GDM1 (cell line): ENCODE results near the gene GNG13.

ENCODE experiments used
- DNase-seq: peaks from one replicate; lab custom pipeline; 2025; lab: John Stamatoyannopoulos, UW

GNG13 gene

DNA sequence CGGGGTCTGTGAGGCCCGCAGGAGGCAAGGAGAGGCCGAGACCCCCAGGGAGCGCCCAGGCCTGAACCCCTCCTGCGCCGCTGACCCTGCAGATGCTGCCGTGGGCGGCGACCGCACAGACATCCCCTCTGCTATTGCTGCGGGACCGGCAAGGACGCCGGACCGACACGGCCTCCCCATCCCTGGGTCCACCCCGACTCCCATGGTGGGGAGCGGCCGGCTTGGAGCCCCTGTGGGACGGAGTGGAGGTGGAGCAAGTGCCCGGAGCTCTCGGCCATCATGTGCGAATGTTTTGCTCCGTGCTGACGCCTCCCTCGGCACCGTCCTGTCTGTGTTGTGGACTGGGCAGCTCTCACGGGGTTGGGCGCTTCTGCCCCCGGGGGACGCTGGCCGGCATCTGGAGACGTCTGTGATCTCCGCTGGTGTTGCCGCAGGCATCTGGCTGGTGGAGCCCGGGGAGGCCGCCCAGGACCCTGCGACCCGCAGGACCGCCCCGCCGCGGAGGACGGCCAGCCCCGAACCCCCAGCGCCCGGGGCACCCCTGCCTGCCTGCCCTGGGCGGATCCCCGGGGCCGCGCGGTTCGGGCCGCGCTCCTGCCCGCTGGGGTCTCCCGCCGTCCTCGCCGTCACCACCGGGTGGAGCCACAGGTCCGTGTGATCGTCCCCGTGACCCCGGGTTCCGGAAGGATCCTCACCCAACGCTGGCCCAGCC lies 12.8 kb upstream of the GNG13 start:
- no peak for DNase-seq

DNA sequence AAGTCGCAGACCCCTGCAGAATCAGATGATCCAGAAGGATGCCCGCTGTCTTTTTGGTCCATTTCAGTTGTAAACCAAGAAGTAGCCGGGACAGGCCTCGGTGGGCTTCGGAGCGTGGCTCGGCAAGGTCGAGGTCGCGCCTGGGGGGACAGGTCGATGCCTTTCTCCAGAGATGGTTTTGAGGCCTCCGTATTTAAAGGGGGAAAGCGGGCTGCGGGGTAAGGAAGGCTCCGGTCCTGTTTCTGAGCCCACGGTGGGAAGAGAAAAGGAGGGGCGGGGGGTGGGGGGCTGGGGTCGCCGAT lies 7.5 kb upstream of the GNG13 start:
- no peak for DNase-seq

DNA sequence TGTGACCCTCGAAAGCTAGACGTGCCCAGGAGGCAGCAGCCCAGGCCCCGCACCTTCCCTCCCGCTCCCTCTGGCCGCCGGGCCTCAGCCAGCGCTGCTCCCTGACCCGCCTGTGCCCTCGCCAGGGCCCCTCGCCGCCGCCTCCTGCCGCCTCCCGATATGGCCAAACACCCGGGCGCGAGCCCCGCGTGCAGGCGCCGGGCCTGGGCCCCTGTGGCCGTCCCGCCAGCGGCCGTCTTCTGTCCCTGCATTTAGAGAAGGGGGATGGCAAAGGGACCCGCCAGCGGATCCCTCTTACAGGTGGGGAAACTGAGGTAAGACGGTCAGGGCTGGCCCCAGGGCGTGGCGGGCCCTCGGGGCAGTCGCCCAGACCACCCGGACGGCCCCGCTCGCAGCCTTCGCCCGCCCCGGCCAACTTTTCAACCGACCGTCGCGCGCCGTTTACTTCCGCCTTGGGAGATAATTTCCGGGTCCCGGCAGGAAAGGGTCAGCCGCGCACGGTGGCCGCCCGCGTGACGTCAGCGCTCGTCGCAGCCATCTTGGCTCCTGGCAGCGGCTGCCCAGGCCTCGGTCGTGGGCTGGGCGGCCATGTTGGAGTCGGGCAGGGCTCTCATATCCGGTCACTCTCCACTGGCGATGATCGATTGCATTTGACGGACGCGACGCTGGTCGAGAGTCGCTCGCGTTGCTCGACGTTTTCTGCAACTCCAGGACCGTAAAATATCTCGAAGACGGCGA lies 7.0 kb upstream of the GNG13 start:
- DNase-seq, result peak; percentile 86

DNA sequence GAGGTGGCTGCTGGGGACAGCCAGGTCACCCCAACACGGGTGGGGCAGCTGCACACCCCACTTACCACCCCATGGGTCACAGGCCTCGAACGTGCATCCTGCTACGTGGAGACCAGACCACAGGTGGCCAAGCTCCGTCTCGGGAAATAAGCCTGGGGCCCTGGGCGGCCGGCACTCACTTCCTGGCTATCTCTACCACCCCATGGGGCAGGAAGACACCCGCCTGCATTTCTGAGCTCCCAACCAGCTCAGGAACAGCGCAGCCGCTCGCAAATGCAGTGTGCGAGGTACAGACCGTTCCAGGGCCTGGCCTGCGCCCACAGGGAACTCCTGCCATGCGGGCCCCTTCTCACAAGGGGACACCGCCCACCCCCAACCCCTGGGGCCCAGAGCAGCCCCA lies 4.9 kb upstream of the GNG13 start:
- no peak for DNase-seq

DNA sequence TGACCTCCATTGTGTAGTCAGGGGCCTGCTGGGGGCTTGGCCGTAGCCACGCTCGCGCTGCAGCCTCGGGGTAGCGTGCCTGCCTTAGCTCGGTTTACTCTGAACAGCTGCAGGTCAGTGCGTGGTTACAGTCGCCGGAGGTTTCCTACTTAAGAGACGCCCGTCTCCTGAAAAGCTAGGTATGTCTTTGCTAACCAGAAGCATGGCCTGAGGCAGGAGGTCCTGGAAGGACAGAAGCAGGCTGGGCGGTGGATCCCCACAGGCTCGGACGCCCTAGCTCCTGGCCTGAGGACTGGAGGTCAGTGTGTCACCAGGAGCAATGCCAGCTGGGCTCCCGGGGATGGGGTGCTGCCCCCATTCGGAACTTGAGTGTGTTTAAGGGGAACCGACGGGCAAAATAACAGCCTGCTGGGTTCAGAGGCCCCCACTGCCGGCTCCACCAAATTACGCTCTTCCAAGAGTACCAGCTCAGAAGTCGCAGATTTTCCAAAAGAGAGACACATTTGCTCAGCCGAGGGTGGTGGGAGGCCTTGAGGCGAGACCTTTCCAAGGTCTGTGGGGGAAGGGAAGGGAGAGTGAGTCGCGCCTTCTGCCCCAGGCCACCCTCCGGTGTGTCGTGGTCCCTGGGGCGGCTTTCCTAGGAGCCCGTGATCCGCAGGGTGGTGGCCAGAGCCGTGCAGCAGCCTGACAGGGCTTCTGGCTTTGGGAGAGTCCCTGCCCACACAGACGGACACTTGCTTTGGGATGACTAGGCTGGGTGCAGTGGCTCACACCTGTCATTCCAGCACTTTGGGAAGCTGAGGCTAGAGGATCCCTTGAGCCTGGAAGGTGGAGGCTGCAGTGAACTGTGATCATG lies 3.9 kb upstream of the GNG13 start:
- no peak for DNase-seq

DNA sequence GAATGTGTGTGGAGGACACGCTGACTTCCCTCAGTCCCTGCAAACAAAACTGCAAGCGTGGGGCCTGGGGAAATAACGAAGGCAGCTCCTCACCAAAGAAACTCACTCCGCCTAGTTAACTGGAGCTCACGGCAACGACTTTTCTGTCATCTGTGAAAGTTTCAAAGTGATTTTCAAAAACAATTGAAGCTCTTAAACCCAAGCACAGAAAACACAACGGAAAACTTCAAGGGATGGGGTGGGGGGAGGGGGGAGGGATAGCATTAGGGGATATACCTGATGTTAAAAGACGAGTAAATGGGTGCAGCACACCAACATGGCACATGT lies 3.2 kb upstream of the GNG13 start:
- no peak for DNase-seq

DNA sequence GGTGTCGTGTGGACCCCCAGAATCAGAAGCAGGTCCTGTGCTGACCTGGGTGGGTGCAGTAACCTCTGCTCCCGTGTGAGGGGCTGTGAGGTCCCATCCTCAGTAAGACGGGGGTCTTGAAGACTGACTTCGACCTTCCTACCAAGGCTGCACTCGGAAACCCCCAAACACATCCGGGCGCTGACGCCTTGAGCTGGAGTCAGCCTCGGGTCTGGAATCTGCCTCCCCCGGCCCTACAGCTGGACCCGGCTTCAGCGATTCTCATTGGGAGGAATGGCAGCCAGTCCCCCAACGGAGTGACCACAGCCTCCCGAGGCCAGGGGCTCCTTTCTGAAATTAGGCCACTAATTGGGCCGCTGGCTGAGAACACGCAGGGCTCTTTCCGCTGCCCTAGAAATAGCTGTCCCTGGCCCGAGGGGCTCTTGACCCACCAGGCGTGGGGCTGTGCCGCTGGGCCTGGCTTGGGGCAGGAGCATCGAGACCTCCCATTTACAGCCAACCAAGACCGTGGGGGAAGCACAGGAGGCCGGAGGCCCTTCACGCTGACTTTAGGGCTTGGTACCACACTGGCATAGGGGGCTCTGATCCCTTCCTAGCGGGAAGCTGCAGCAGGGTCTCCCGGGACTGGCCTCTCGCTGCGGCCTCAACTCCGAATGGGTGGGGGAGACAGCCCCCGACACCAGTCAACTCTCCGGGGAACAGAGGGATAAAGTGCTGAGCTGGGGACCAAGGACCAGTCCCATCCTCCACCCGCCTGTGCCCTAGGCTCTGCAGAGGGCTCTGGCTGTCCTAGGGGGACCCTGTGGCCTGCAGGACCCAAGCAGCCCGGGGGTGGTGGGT lies 2.6 kb upstream of the GNG13 start:
- no peak for DNase-seq

DNA sequence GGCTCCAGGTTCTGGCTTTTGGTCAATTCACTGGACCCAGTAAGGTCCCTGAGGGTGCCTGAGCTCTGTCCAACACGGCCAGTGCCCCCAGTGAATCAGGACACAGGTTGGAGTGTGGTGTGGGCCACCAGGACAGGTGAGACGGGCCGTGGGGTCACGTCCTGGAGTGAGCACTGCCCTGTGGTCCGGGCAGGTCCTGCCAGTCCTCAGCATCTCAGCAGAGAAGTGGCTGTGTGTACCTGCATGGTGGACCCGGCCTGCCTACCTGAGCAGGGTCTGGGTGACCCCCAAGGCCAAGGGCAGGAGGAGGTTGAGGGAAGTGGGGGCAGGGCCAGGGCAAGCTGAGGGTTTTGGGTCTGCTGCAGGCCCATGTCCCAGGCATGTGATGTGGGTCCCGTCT lies 1.9 kb upstream of the GNG13 start:
- DNase-seq, result no peak

DNA sequence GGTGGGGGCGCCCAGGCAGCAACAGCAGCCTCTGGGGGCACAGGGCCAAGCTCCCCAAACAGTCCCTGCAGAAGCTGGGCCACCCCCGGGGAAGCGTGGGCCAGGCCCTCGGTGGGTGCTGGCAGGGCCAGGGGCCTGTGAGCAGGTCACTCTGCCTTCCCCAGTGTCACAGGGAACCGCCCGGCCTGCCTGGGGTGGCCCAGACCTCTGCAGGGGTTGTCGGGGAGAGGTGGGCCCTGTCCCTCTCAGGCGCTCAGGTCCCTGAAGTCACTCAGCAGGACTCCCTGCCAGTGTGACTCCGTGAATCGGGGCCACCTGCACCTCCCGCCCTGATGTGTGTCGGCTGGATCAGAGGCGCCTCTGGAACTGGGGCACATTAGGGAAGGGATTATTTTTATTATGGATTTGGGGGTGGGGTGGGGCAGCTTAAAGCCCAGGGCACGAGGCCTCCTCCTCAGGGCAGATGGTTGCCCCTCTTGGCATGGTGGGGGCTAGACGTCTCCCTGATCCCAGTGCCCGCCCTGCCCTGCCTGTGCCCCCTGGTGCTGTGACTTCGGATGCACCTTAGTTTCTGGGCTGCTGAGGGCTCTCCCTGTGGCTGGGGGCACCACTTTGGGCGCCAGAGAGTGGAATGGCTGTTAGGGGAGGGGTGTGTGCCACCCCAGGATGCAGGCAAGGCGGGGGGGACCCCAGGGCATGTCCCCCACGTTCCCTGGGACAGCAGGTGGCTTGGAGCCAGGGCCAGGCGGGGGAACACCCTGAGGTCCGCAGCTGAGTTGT lies 1.2 kb upstream of the GNG13 start:
- no peak for DNase-seq

DNA sequence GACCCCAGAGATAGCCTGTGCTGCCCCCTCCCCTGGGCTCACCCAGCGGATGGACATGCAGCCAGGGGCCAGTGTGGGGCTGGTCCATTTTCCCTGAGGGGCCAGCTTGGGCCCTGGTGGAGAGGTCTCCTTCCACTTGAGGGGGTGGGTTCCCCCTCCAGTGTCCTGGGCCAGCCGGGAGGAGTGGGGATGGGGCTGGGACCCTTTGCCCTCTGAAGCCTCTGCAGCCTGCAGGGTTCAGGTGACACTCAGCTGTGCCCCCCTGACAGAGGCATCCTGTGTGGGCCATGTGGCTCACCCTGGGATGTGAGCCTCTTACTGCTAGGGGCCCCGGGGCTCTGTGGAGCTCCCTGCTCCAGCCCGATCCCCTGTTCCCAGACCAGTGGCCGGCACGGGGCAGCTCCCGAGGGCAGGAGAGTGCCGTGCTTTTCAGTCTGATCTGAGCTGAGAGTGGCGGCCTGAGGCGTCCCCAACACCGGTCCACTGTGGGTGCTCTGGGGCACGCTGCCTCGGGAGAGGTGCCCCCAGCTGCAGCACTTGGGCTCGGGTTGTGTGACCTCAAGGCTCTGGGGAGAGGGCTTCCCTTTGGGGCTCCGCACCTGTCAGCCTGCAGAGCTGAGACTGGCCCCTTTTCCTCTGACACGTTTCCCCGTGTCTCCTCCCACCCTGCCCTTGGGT lies 439 bp upstream of the GNG13 start:
- no peak for DNase-seq

DNA sequence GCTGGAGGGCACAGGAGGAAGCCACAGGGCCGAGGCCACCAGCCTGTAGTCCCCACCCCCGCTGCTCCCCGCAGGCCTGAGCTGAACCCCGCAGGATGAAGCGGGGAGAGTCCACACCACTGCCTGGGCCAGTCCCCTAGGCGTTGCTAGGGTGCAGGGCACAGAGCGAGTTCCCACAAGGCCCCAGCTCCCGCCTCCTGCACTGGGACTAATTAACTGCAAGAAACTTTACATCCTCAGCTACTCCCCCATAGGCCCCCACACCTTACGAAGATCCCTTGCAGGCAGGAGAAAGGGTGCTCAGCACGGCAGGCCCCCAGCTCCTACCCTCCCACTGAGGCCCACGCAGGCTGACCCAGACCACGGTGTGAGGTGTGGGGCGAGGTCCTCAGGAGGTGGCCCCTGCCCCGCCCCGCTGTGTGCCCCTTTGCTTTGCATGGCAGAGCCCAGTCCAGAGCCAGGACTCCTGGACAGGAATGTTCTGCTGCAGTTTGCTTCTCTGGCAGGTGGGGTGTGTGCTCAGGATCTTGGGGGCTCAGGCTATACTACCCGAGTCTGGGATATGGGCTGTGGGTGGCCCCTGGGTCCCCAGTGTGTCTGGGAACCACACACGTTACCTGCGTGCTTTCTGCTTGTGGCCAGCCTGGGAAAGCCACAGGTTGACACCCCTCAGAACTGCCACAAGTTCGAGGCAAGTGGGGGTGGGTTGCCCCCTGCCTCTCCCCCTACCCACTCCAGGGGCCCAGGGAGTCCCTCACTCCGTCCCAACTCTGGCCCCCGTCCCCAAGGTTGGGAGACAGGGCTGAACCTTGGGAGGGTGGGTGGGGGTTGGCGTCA lies 1.2 kb downstream of the GNG13 start:
- no peak for DNase-seq

DNA sequence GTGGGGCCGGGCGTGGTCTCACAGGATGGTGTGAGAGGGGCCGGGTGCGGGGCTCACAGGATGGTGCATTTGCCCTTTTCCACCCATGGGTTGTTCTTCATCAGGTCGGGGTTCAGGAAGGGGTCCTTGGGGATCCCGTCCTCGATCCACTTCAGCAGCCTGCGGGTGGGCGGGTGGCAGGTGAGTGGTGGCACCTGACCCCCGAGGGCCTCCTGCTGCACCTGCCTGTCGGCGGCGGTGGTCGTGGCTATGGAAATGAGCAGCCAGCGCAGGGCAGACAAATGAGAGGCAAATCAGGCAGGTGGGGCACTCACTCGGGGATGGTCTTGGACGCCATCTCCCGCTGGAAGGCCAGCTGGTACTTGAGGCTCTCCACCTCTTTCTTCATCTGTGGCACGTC lies 1.9 kb downstream of the GNG13 start:
- DNase-seq, result no peak

DNA sequence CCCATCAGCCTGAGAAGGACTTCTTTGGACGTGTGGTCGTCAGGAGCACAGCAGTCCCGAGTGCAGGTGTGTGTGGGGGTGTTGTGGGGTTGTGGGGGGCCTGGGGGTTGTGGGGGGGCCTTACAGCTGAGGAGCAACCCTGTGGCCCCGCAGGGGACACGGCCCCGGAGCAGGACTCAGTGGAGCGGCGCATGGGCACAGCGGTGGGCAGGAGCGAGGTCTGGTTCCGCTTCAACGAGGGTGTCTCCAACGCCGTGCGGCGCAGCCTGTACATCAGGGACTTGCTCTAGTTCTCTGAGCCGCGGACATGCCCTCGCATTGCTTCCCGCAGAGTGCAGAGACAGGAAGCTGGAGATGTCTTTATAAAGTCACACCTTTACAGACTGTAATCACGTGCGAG lies 2.8 kb downstream of the GNG13 start:
- DNase-seq, result no peak

DNA sequence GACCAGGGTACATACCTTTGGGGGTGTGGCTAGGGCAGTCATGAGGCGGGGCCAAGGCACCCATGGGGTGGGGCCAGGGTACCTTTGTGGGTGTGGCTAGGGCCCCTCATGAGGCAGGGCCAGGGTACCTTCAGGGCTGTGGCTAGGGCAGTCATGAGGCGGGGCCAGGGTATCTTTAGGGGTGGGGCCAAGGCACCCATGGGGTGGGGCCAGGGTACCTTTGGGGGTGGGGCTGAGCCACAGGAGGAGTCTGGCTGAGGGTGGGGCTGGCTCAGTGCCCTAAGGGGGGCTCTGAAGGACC lies 3.5 kb downstream of the GNG13 start:
- DNase-seq, result no peak

DNA sequence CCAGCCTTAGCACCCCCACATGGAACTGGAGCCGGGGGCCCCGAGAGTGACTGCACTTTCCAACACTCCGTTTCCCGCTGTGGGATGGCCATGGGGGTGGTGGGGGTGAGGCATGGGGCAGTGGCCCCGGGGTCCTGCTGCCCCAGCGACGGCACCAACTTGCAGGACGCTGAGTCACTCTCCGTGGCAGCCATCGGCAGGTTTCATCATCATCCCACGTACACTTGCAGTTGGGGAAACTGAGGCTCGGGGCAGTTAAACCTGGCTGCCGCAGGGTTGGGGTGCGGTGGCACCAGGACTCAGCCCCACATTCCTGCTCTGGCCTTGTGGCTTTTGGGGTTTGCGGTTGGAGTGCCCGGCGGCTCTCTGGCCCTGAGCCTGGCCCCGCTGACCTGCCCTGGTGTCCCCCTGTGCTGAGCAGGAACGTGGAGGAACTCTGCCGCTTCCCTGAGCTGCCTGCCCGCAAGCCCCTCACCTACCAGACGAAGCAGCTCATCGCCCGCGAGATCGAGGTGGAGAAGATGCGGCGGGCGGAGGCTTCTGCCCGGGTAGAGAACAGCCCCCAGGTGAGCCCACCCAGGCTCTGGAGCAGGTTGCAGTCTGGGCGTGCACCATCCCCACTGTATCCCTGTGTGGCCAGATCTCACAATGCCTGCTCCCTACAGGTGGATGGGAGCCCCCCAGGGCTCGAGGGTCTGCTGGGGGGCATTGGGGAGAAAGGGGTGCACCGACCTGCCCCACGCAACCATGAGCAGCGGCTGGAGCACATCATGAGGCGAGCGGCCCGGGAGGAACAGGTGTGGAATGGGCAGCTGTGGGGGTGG lies 4.0 kb downstream of the GNG13 start:
- DNase-seq, result no peak

DNA sequence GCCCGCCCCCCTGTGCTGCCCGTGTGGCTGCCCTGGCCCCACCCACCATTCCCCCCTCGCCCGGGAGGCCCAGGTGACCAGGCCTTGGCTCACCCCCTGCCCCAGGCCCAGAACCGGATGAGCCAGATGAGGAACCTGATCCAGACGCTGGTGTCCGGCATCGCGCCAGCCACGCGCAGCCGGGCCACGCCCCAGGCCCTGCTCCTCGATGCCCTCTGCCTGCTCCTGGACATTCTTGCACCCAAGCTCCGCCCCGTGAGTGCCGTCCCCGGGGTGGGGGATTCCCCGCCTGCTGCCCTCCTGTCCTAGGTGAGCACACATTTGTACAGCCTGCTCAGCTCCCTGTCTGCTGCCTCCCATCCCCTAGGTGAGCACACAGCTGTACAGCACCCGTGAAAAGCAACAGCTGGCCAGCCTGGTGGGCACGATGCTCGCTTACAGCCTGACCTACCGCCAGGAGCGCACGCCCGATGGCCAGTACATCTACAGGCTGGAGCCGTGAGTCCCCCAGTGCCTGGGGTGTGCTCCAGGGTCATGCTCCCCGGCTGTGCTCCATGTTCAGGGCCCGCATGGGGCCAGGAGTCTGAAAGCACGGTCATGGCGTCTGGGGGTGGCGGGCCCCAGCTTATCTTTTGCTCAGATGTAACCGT lies 4.8 kb downstream of the GNG13 start:
- no peak for DNase-seq

DNA sequence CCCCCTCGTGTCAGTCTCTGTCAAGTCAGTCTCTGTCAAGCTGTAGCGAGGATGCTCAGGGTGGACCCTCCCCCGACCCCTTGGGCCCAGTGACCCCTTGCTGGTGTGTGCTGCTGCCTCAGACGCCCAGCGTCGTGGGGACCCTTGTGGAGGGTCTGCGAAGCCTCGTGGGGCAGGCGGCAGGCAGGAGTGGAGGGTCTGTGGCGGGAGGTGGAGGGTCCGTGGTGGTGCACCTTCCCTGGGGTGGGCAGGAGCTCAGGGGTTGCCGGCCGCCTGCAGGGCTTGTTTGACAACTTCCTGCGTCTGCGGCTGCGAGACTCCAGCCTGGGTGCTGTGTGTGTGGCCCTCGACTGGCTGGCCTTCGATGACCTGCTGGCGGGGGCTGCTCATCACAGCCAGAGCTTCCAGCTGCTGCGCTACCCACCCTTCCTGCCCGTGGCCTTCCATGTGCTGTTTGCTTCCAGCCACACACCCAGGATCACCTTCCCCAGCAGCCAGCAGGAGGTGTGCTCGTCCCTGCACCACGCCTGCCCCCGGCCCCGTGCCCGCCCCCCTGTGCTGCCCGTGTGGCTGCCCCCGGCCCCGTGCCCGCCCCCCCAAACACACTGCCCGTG lies 5.6 kb downstream of the GNG13 start:
- DNase-seq, result no peak

DNA sequence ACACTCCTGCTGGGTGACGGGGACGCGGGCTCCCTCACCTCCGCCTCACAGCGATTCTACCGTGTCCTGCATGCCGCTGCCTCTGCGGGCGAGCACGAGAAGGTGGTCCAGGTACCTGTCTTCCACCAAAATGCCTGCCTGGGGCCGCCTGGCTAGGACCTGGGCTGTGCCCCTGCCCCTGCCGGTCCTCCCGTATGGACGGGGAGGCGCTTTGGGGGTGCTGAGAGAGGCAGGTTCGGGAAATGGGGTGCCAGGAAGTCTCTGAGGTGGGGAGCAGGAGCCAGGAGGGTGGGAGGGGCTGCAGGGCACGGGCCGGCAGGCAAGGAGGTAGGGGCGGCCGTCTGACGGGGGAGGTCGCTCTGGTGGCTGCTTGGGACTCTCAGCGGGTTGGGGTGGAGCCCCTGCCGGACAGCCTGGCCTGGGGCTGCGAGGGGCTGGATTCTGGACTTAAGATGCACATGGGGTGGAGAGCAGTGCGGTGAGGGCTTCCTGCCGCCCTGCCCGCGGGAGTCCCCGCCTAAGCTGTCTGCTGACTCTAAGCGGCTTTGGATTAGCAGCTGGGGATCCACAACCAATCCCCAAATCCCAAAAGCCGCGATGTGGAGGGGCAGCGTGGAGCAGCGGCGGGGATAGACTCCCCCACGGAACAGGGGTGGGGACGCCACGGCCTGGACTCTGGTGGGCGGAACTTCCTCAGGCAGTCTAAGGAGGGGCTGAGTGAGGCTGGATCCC lies 6.3 kb downstream of the GNG13 start:
- no peak for DNase-seq
